Lower lobe of right lung (tissue), 2 donors: Measurements from ENCODE around the gene NGFR. TPM values are rescaled to one million over a fixed set of nuclear protein-coding genes. Genes with fewer than 3 reads are reported as not detected.

Experiments used
- ATAC-seq, 2 donors: fragments of 200-7000 bp; cut with Tn5 transposase; one replicate each; pipeline ENCODE4 v1.9.1; 2020 to 2022; ENCODE audit warnings: mild to moderate bottlenecking in 2 of 2, moderate library complexity in 2 of 2
- DNase-seq: peaks from one replicate; pipeline ENCODE4 v3.0.0-alpha.2; 2020
- H3K27ac ChIP-seq: fragments of 200-600 bp; one replicate; pipeline ENCODE4 v1.8.0; 2022
- H3K27me3 ChIP-seq: fragments of 200-600 bp; one replicate; pipeline ENCODE4 v1.8.0; 2022; ENCODE audit warnings: low read depth
- H3K36me3 ChIP-seq: fragments of 200-600 bp; one replicate; pipeline ENCODE4 v1.8.0; 2022; ENCODE audit warnings: mild to moderate bottlenecking
- H3K4me1 ChIP-seq: fragments of 200-600 bp; one replicate; pipeline ENCODE4 v1.8.0; 2022
- H3K4me3 ChIP-seq: fragments of 200-600 bp; one replicate; pipeline ENCODE4 v1.8.0; 2022; ENCODE audit warnings: mild to moderate bottlenecking
- H3K9me3 ChIP-seq: fragments of 200-600 bp; one replicate; pipeline ENCODE4 v1.8.0; 2022
- CTCF ChIP-seq: fragments of 200-600 bp; IDR thresholded peaks from one replicate; pipeline ENCODE4 v1.8.0; 2022; ENCODE audit warnings: antibody characterized with exemption, mild to moderate bottlenecking
- intact Hi-C: fragments of 100-400 bp; cut with DNase I; formaldehyde crosslinking; loops from one replicate; pipeline ENCODE4 v1.11.0; 2022
- total RNA-seq: library from RNA; stranded (reverse); fragmentation: NEBNext Ultra II Directional; extraction: Animal tissue kit (Norgen Biotek cat#: 25700); gene quantifications from one replicate; pipeline ENCODE4 v1.2.1, GENCODE V29; 2021
- donor health status: DM: no; HTN: yes; CAD: no; lungs with severe emphysema.

NGFR gene
- total RNA-seq, 1 donor from 2014 or later = 2.3 TPM

GRCh38 chr17:49465331-49465903, 29.7 kb upstream of the NGFR start:
- no peaks in the 10 kb centered on the region for H3K9me3 ChIP-seq
- no peaks in the 10 kb centered on the region for H3K4me1 ChIP-seq
- no peak for DNase-seq
- H3K36me3 ChIP-seq = no peaks in the 10 kb centered on the region
- H3K27ac ChIP-seq = no peak overlapping the region
- TF ChIP-seq CTCF = no peak
- H3K4me3 ChIP-seq = no peak overlapping the region
- H3K27me3 ChIP-seq = peaks cover 42% of the 10 kb centered on the region
- intact Hi-C loops = no loop called here
- ATAC-seq = no peak

- no peak overlapping the region for H3K4me3 ChIP-seq
- DNase-seq = no peak
- no peaks in the 10 kb centered on the region for H3K36me3 ChIP-seq
- peaks cover 43% of the 10 kb centered on the region for H3K27me3 ChIP-seq
- no peak for ATAC-seq
- intact Hi-C loops = no loop called here
- no peaks in the 10 kb centered on the region for H3K4me1 ChIP-seq
- TF ChIP-seq CTCF = no peak
- no peaks in the 10 kb centered on the region for H3K9me3 ChIP-seq
- H3K27ac ChIP-seq = no peak overlapping the region
Observed at GRCh38 chr17:49466436-49466835, 28.7 kb upstream of the NGFR start.

- intact Hi-C loops = no loop called here
- no peak for ATAC-seq
- no peak for DNase-seq
- Histone ChIP-seq H3K4me1 (no peaks in the 10 kb centered on the region), H3K36me3 (no peaks in the 10 kb centered on the region), H3K4me3 (no peak overlapping the region), H3K27ac (no peak overlapping the region), H3K9me3 (no peaks in the 10 kb centered on the region), H3K27me3 (peaks cover 48% of the 10 kb centered on the region)
- TF ChIP-seq CTCF = no peak
Observed at GRCh38 chr17:49467175-49467574, 27.9 kb upstream of the NGFR start.

GRCh38 chr17:49468811-49469385, 26.2 kb upstream of the NGFR start:
- no peaks in the 10 kb centered on the region for H3K9me3 ChIP-seq
- H3K27ac ChIP-seq = no peak overlapping the region
- TF ChIP-seq CTCF = no peak
- DNase-seq (no peak), ATAC-seq (no peak)
- H3K4me1 ChIP-seq = no peaks in the 10 kb centered on the region
- intact Hi-C loops = no loop called here
- H3K36me3 ChIP-seq = no peaks in the 10 kb centered on the region
- H3K27me3 ChIP-seq = peaks cover 53% of the 10 kb centered on the region
- H3K4me3 ChIP-seq = no peak overlapping the region

GRCh38 chr17:49469831-49470810, 25.0 kb upstream of the NGFR start:
- Histone ChIP-seq H3K36me3 (no peaks in the 10 kb centered on the region), H3K4me1 (no peaks in the 10 kb centered on the region), H3K9me3 (no peaks in the 10 kb centered on the region), H3K4me3 (peak overlapping the region; percentile 11), H3K27ac (no peak overlapping the region), H3K27me3 (peaks cover 54% of the 10 kb centered on the region)
- ATAC-seq (peak in 1 of 2 donors; percentile 20), DNase-seq (no peak)
- TF ChIP-seq CTCF = no peak
- intact Hi-C loops = no loop called here
